Gastrocnemius medialis (tissue), 4 donors: ENCODE data around the gene XAGE5.

Experiments used
- CTCF ChIP-seq, 5 experiments: fragments of 450-650 bp in 3 of 5; fragments of 200-600 bp in 2 of 5; sonication (generic) in 2 of 5; IDR thresholded peaks in 4 of 5; conservative IDR thresholded peaks in 1 of 5; 1 replicate in 4 of 5; 2 replicates in 1 of 5; pipeline ENCODE4 v1.5.1; 2016 to 2019; ENCODE audit warnings: antibody characterized with exemption in 5 of 5, mild to moderate bottlenecking in 3 of 5, moderate library complexity in 3 of 5
- POLR2A ChIP-seq, 2 donors: fragments of 450-650 bp; IDR thresholded peaks; one replicate each; pipeline ENCODE4 v1.6.1; 2017; ENCODE audit warnings: antibody characterized with exemption in 2 of 2, mild to moderate bottlenecking in 2 of 2, moderate library complexity in 2 of 2

DNA sequence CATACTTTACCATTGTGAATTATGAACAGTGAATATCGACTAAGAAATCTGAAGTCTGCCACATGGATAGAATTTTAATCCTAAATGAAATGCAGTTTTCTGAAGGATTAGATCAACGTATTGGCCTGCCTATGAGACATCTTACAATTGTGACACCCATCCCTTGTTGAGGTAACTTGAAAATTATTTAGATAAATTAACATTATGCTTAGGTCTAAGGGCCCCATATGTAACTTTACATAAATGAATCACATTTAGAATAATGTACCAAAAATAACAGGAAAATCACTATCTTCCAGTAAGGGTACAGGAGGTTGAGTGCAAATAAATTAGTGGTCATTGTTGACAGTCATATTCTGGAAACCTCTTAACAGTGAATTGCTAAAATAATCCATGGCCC lies 13.5 kb downstream of the XAGE5 start:
- no peak for TF ChIP-seq CTCF (IDR thresholded peaks at IDR 0.05 in 4 of 5, conservative IDR thresholded peaks at IDR 0.05 in 1 of 5)
- no peak for TF ChIP-seq POLR2A (IDR thresholded peaks at IDR 0.05)
